ENCODE results near the gene MAGEF1.

DNA sequence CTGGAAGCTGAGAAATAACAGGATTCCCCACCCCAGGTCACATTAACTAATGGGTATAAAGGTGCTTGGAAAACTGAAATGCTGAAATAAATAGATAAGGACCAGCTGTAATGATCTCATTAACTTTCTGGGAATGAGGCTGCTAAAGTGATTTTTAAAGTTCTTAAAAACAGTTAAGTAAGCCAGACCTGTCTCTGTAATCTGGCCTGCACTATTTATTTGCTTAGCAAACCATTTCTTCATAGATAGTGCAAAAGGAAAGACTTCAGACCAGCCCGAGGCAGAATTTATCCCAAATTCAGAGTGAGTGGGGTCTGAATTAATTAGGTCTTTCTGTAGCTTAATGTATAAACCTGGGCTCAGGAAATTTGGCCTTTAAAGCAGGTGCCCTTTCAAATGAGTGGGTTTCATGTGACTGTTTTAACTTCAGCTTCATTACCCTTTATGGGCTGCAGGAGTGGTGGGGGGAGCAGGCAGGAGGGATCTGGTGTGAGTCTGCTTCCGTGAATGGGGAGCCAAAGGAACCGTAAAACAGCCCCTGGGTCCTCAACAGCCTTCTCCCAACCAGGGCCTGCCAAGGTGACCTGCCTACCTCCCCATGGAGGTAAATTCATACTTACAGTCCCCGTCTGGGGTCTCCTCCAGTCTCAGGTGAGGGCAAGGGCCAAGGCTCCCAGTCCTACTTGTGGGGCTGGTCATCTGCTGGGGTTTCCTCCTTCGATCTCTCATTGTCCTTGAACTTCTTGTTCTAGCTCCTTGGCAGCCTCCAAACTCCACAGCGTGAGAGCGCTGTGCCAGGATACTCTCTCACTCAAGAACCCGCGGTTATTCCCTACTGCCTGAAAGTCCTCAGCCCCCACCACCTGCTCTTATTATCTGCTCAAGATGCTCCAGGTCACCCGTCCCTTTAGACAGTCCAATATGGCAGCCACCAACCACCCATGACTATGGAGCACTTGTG, 31.2 kb downstream of the MAGEF1 start:
- no peak for TF ChIP-seq POLR2A (IDR thresholded peaks at IDR 0.05)
- TF ChIP-seq, protein P1, sequence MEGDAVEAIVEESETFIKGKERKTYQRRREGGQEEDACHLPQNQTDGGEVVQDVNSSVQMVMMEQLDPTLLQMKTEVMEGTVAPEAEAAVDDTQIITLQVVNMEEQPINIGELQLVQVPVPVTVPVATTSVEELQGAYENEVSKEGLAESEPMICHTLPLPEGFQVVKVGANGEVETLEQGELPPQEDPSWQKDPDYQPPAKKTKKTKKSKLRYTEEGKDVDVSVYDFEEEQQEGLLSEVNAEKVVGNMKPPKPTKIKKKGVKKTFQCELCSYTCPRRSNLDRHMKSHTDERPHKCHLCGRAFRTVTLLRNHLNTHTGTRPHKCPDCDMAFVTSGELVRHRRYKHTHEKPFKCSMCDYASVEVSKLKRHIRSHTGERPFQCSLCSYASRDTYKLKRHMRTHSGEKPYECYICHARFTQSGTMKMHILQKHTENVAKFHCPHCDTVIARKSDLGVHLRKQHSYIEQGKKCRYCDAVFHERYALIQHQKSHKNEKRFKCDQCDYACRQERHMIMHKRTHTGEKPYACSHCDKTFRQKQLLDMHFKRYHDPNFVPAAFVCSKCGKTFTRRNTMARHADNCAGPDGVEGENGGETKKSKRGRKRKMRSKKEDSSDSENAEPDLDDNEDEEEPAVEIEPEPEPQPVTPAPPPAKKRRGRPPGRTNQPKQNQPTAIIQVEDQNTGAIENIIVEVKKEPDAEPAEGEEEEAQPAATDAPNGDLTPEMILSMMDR (IDR thresholded peaks at IDR 0.05), result no peak
